ENCODE measurements around the gene OSBPL9. TPM values are rescaled to one million over a fixed set of nuclear protein-coding genes. Genes with fewer than 3 reads are reported as not detected.

OSBPL9 gene
- total RNA-seq, 3 donors from 2014 or later = 44.2 to 51.5 (median 50.7) TPM

DNA sequence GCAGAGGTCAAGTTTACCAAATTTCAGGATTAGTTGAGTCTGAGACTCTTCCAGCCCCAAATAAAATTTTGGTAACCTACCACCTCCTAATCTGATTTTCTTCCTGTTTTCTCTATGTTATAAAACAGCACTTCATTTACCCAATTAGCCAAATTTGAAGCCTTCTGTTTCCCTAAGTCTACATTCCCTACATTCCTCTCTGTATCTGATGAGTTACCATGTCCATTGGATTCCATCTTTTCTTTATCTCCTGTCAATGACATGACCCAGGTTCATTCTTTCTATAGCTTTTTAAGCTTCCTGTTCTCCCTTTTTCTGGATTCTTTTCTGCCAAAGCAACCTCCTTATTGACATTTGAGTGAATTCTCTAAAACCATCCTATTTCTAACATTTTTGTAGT lies 72.8 kb downstream of the OSBPL9 start:
- no peaks in the 10 kb centered on the region for H3K36me3 ChIP-seq (ENCODE audit: low read depth)
- ATAC-seq (no peak), DNase-seq (no peak)
- TF ChIP-seq, protein P1, sequence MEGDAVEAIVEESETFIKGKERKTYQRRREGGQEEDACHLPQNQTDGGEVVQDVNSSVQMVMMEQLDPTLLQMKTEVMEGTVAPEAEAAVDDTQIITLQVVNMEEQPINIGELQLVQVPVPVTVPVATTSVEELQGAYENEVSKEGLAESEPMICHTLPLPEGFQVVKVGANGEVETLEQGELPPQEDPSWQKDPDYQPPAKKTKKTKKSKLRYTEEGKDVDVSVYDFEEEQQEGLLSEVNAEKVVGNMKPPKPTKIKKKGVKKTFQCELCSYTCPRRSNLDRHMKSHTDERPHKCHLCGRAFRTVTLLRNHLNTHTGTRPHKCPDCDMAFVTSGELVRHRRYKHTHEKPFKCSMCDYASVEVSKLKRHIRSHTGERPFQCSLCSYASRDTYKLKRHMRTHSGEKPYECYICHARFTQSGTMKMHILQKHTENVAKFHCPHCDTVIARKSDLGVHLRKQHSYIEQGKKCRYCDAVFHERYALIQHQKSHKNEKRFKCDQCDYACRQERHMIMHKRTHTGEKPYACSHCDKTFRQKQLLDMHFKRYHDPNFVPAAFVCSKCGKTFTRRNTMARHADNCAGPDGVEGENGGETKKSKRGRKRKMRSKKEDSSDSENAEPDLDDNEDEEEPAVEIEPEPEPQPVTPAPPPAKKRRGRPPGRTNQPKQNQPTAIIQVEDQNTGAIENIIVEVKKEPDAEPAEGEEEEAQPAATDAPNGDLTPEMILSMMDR (IDR thresholded peaks at IDR 0.05) = no peak
- intact Hi-C loops (cut with DNase I, micrococcal nuclease) = no loop called here
- no peak overlapping the region for H3K4me3 ChIP-seq
- H3K9me3 ChIP-seq = no peaks in the 10 kb centered on the region
- H3K4me1 ChIP-seq (ENCODE audit: low read depth) = no peaks in the 10 kb centered on the region

- no peaks in the 10 kb centered on the region for H3K9me3 ChIP-seq
- peak; percentile 36 for ATAC-seq
- DNase-seq = no peak
- TF ChIP-seq, protein P1 (IDR thresholded peaks at IDR 0.05) = no peak
- H3K4me1 ChIP-seq (ENCODE audit: low read depth) = no peaks in the 10 kb centered on the region
- no peak overlapping the region for H3K4me3 ChIP-seq
- no peaks in the 10 kb centered on the region for H3K36me3 ChIP-seq (ENCODE audit: low read depth)
- intact Hi-C loops (cut with DNase I, micrococcal nuclease) = no loop called here
Observed at GRCh38 chr1:51690285-51690961, 73.5 kb downstream of the OSBPL9 start.

GRCh38 chr1:51691920-51692319 lies 75.0 kb downstream of the OSBPL9 start:
- Histone ChIP-seq H3K9me3 (no peaks in the 10 kb centered on the region), H3K4me3 (no peak overlapping the region), H3K36me3 (ENCODE audit: low read depth) (no peaks in the 10 kb centered on the region), H3K4me1 (ENCODE audit: low read depth) (no peaks in the 10 kb centered on the region)
- ATAC-seq (no peak), DNase-seq (no peak)
- TF ChIP-seq, protein P1 (IDR thresholded peaks at IDR 0.05) = no peak
- intact Hi-C loops (cut with DNase I, micrococcal nuclease) = no loop called here

DNA sequence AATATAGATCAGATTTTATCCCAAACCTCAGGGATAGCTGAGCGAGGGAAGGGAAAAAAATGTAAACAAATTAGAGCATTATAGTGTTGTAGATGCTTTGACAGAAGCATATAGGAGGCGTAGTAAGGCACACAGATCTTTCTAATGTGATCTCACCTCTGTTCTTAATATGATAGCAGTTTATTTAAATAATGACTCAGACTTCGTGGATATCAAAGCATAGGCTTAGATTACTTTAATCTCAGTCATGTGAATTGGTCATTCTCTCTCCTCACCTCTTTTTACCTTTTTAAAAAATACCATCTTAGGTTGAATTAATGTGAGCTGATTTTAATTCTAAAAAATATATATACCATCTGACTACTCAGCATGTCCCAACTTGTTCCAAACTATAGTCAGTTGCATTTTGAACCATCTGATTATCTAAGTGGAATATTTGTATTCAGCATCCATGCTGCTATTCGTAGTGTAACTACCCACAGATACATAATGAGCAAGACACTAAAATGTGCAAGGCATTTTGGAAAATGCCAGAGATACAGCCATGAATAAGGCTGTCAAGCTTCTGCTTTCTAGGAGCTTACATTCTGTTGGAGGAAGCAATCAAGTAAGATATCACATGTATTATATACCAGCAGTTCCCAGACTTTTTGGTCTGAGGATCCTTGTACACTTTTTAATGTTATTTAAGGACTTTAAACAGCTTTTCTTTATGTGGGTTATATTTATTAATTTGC lies 76.7 kb downstream of the OSBPL9 start:
- intact Hi-C loops (cut with DNase I, micrococcal nuclease) = no loop called here
- ATAC-seq (no peak), DNase-seq (no peak)
- TF ChIP-seq, protein P1 (IDR thresholded peaks at IDR 0.05) = no peak
- no peaks in the 10 kb centered on the region for H3K9me3 ChIP-seq
- no peak overlapping the region for H3K4me3 ChIP-seq
- H3K36me3 ChIP-seq (ENCODE audit: low read depth) = no peaks in the 10 kb centered on the region
- H3K4me1 ChIP-seq (ENCODE audit: low read depth) = no peaks in the 10 kb centered on the region

GRCh38 chr1:51697166-51697565 lies 80.3 kb downstream of the OSBPL9 start:
- H3K4me3 ChIP-seq = no peak overlapping the region
- H3K9me3 ChIP-seq = no peaks in the 10 kb centered on the region
- H3K36me3 ChIP-seq (ENCODE audit: low read depth) = no peaks in the 10 kb centered on the region
- DNase-seq (no peak), ATAC-seq (no peak)
- no peaks in the 10 kb centered on the region for H3K4me1 ChIP-seq (ENCODE audit: low read depth)
- TF ChIP-seq, protein P1 (IDR thresholded peaks at IDR 0.05) = no peak
- intact Hi-C loops (cut with DNase I, micrococcal nuclease) = no loop called here
